Sciatic nerve (tissue), 2 donors: ENCODE measurements around the gene PPP2R1B. TPM values are rescaled to one million over a fixed set of nuclear protein-coding genes. Genes with fewer than 3 reads are reported as not detected.
A peak's percentile ranks its signal among the peaks of the same experiment; 100 is the strongest.
"Not testable (repeated sequence)": the region's sequence is repeated elsewhere in the genome, so short reads cannot be mapped to it uniquely, and the experiment has no call there.

Experiments
- ATAC-seq: fragments of 200-7000 bp; cut with Tn5 transposase; one replicate; pipeline ENCODE4 v1.9.1; 2020; ENCODE audit warnings: mild to moderate bottlenecking, moderate library complexity
- DNase-seq: peaks from one replicate; pipeline ENCODE4 v3.0.0-alpha.2; 2020; ENCODE audit warnings: low spot score
- intact Hi-C: fragments of 100-400 bp; cut with DNase I; formaldehyde crosslinking; loops from one replicate; pipeline ENCODE4 v1.14.2; 2022
- total RNA-seq: library from RNA; stranded (reverse); fragmentation: NEBNext Ultra II Directional; extraction: Animal tissue kit (Norgen Biotek cat#: 25700); gene quantifications from one replicate; pipeline ENCODE4 v1.2.1, GENCODE V29; 2021
- donor health status: DM: no; HTN: no; CAD: no.
- donor health status: DM: no; HTN: no; CAD: no.

The PPP2R1B gene
- total RNA-seq, 1 donor from 2014 or later, result 37.7 TPM

DNA sequence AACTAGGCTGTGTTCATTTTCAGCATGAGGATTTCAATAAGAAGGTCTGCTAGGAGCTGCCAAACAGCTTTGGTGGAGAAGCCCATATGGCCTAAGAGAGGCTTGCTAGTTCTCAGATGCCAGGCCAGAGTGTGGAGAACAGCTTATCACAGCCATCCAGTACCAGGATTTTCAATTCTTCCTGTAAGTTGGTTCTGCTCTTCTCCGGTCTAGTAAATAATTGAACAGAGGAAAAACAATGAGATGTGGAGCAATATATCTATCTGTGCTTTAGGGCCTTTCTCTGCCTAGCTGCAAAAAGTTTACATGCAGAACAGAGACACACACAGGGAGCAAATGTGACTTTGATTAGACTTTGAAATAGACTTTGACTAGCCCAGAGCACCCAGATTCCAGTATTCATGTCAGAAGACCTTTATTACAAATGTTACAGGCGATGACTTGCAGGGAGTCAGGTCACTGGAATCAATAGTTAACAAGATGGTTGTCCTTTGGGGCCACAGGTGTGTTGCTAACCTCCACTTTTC lies 19.8 kb upstream of the PPP2R1B start:
- ATAC-seq (no peak), DNase-seq (no peak)
- intact Hi-C loops, result loop anchor here (10.0 kb wide), 1 partner anchor 59 kb away; no protein-coding TSS in a partner anchor

DNA sequence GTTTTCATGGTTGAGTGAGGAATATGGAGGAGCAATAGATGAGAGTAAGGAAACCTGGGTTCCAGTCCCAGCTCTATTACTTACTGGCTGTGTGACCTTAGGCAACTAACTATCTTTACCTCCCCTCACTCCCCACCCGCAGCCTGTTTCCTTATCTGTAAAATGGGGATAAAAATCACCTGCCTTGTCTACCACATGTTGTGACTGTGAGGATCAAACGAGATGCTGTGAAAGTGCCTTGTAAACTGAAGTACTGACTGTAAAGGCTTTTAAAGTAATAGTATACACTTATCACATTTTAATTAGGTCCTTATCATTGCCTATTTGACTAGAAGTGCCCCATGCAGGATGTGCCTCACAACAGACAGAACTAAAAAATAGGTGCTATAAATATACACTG lies 18.9 kb upstream of the PPP2R1B start:
- intact Hi-C loops, result loop anchor here (10.0 kb wide), 1 partner anchor 60 kb away; no protein-coding TSS in a partner anchor
- no peak for DNase-seq
- ATAC-seq, result no peak

DNA sequence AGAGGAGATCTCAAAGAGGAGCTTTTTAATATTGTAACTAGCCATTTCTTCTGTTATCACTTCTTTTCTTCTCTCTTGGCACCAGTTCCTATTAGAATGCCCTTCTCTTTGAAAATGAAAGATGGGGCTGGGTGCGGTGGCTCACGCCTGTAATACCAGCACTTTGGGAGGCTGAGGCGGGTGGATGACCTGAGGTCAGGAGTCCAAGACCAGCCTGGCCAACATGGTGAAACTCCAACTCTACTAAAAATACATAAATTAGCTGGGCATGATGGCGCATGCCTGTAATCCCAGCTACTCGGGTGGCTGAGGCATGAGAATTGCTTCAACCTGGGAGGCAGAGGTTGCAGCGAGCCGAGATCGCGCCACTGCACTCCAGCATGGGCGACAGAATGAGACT lies 18.1 kb upstream of the PPP2R1B start:
- intact Hi-C loops, result loop anchor here (10.0 kb wide), 1 partner anchor 60 kb away; no protein-coding TSS in a partner anchor
- not testable (repeated sequence) for ATAC-seq, DNase-seq

GRCh38 chr11:111782109-111782741 lies 16.0 kb upstream of the PPP2R1B start:
- intact Hi-C loops, result loop anchor here (10.0 kb wide), 1 partner anchor 63 kb away; no protein-coding TSS in a partner anchor
- DNase-seq (no peak), ATAC-seq (no peak)

- ATAC-seq, result no peak
- intact Hi-C loops, result loop anchor here (5.0 kb wide), 2 partner anchors 177 to 1762 kb away; partner anchors contain the start of gene SIK2
- no peak for DNase-seq
Measured at GRCh38 chr11:111779118-111779517, 12.9 kb upstream of the PPP2R1B start.

GRCh38 chr11:111778047-111778558 lies 11.9 kb upstream of the PPP2R1B start:
- ATAC-seq (no peak), DNase-seq (no peak)
- intact Hi-C loops, result loop anchor here (5.0 kb wide), 2 partner anchors 176 to 1761 kb away; partner anchors contain the start of gene SIK2

- no peak for DNase-seq
- ATAC-seq, result peak; percentile 89
- intact Hi-C loops, result loop anchor here (5.0 kb wide), 2 partner anchors 175 to 1760 kb away; partner anchors contain the start of gene SIK2
Measured at GRCh38 chr11:111777094-111778046, 11.2 kb upstream of the PPP2R1B start.

- DNase-seq, result no peak
- ATAC-seq, result no peak
- intact Hi-C loops, result loop anchor here (5.0 kb wide), 2 partner anchors 174 to 1759 kb away; partner anchors contain the start of gene SIK2
Measured at GRCh38 chr11:111776398-111777093, 10.4 kb upstream of the PPP2R1B start.

DNA sequence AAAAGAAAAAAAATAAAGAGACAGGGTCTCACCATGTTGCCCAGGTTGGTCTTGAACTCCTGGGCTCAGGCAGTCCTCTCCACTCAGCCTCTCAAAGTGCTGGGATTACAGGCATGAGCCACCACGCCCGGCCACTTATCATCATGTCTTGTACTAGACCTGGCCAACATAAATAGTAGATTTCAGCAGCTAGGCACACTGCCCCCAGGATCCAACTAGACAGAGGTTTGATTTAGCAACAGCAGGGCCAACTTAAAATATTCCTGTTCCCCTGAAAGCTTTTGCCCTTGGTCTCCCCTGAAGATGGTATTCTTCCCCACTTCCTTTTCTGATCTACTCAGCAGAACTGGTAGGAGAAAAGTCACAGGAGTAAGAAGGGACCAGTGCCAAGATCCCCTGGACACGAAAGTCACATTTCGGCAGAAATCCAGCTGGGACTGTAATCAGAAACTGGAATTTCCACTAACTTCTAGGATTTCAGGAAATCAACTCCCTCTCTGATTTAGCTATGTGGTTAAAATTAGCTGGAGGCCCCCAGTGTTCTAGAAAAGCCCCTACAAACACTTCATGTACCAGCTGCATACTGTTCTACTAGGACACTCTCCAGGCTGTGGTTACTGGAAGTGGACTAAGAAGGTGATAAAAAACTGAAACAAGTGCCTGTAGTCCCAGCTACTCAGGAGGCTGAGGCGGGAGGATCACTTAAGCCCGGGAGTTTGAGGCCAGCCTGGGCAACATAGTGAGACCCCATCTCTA lies 8.9 kb upstream of the PPP2R1B start:
- intact Hi-C loops, result loop anchor here (5.0 kb wide), 2 partner anchors 173 to 1758 kb away; partner anchors contain the start of gene SIK2
- ATAC-seq (peak; percentile 78), DNase-seq (no peak)

DNA sequence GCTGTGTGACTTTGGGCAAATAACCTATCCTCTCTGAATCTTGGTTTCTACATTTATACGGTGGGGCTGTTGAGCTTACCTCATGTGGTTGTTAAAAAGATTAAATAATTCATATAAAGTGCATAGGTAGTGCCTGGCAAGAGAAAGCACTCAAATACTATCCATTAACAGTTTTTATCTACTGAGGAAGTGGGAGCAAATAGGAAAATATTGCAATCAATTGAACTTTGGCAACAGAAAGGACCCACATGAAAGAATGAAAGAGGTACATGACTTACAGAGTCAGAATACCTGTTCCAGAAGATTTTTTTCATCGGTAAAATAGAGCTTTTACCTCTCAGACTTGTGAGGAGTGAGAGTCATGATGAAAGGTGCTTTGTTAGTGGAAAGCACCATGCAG lies 6.3 kb upstream of the PPP2R1B start:
- intact Hi-C loops, result no loop called here
- ATAC-seq (no peak), DNase-seq (no peak)

- DNase-seq, ATAC-seq, intact Hi-C loops: not testable (repeated sequence)
Measured at GRCh38 chr11:111771205-111771604, 5.0 kb upstream of the PPP2R1B start.

GRCh38 chr11:111770581-111771134 lies 4.5 kb upstream of the PPP2R1B start:
- ATAC-seq (no peak), DNase-seq (no peak)
- intact Hi-C loops, result no loop called here

DNA sequence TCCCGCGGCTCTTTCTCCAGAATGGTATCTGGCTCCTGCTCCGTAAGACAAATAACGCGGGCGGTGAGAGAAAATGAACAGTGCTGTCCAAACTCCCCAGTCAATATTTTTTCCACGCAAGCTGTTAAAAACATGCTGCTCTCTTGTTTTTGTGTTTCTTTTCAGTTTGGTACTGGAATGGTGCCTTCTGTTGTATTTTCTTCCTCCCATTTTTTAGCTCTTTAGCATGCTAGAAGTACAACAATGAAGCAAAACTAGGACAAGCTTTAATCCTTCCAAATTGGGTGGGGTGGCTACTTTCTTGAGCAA lies 599 bp upstream of the PPP2R1B start:
- DNase-seq, result no peak
- intact Hi-C loops, result no loop called here
- peak; percentile 48 for ATAC-seq

- intact Hi-C loops, result no loop called here
- DNase-seq, result no peak
- ATAC-seq, result peak; percentile 59
Measured at GRCh38 chr11:111765320-111765983, 737 bp downstream of the PPP2R1B start.

DNA sequence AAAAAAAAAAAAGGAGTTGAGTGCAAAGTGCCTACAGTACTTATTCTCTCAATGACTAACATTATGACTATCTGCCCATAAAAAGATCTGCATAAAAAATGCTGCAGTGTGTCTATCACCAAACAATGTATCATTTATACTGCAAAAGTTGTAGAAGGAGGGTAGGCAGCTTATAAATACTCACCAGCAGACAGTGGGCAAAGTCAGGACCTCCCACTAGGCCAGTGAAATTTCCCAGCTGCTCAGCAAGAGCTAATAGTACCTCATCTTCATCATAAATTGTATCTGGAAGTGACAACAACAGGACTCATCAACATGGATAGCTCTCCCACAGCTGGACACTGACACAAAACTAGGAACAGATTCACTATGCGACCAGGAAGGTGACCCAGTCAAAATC lies 1.6 kb downstream of the PPP2R1B start:
- intact Hi-C loops, result no loop called here
- ATAC-seq, result no peak
- no peak for DNase-seq

GRCh38 chr11:111762981-111763643 lies 3.1 kb downstream of the PPP2R1B start:
- intact Hi-C loops, result no loop called here
- ATAC-seq, result no peak
- DNase-seq, result no peak

DNA sequence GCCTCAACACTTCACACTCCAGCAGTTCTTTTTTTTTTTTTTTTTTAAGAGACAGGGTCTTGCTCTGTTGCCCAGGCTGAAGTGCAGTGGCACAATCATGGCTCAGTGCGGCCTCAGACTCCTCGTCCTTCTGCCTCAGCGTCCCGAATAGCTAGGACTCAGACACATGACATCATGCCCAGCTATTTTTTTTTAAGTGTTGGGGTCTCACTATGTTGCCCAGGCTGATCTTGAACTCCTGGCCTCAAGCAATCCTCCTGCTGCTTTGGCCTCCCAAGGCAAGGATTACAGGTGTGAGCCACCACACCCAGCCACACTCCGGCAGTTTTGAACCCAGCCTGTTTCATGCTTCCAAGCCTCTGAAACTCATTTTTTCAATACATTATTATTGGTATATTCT lies 3.7 kb downstream of the PPP2R1B start:
- DNase-seq (no peak), ATAC-seq (no peak)
- intact Hi-C loops, result no loop called here
